ENCODE results near the gene ZNF619. TPM values are rescaled to one million over a fixed set of nuclear protein-coding genes. Genes with fewer than 3 reads are reported as not detected.
"Not testable (repeated sequence)": the region's sequence is repeated elsewhere in the genome, so short reads cannot be mapped to it uniquely, and the experiment has no call there.

Gene ZNF619
- total and polyA plus RNA-seq, 2 donors (not counting 1 experiment from before 2014, with no cell fraction given), result 3.3 to 22.8 TPM

GRCh38 chr3:40461161-40461560, 15.8 kb upstream of the ZNF619 start:
- POLR2A ChIA-PET, result interaction anchor here (0.7 kb wide), 1 partner anchor 138 kb away, joined by 3 read pairs; no protein-coding TSS in a partner anchor
- Histone ChIP-seq H3K4me1 (ENCODE audit: control insufficient read depth in 2 of 2, insufficient read depth in 2 of 2, low read length in 2 of 2) (peaks cover 18 to 23% of the 10 kb centered on the region in 2 donors), H4K20me1 (ENCODE audit: control insufficient read depth, insufficient read depth, low read length, poor library complexity, severe bottlenecking) (peaks cover 32% of the 10 kb centered on the region), H3K9ac (ENCODE audit: low read length) (no peak overlapping the region), H2AFZ (ENCODE audit: insufficient read depth, low read depth, low read length, poor library complexity, severe bottlenecking) (no peak overlapping the region), H3K36me3 (replicated peaks in 1 of 2; ENCODE audit: control extremely low read depth in 1 of 2, control insufficient read depth in 1 of 2, extremely low read depth in 1 of 2, insufficient read depth in 2 of 2, low read length in 1 of 2) (peaks cover 19 to 70% of the 10 kb centered on the region in 2 experiments), H3K9me3 (ENCODE audit: control extremely low read depth in 1 of 3, control insufficient read depth in 2 of 3, insufficient read depth in 1 of 3, low read length in 2 of 3) (peaks cover 0 to 5% (median 0%) of the 10 kb centered on the region in 3 donors), H3K79me2 (ENCODE audit: control insufficient read depth, insufficient read depth, low read length) (peaks cover 27% of the 10 kb centered on the region), H3K27me3 (replicated peaks in 1 of 4; ENCODE audit: control extremely low read depth in 1 of 4, control insufficient read depth in 3 of 4, insufficient read depth in 4 of 4, low read length in 3 of 4) (no peaks in the 10 kb centered on the region), H3K27ac (ENCODE audit: low read length in 2 of 2) (no peak overlapping the region), H3K4me2 (replicated peaks; ENCODE audit: low read depth, low read length, poor library complexity, severe bottlenecking) (no peak overlapping the region), H3K4me3 (ENCODE audit: control extremely low read depth in 1 of 5, extremely low read depth in 1 of 5, insufficient read depth in 1 of 5, low read depth in 2 of 5, low read length in 4 of 5) (no peak overlapping the region)
- Mint-ChIP-seq H3K27me3 (no peaks in the 10 kb centered on the region), H3K9me3 (ENCODE audit: insufficient read depth) (no peaks in the 10 kb centered on the region), H3K4me3 (no peak overlapping the region), H3K4me1 (peaks cover 20% of the 10 kb centered on the region), H3K27ac (no peak overlapping the region)
- 92% methylated on average over 3 of the region's 3 CpGs for WGBS (ENCODE audit: insufficient coverage)
- no peak for TF ChIP-seq EZH2 (IDR thresholded peaks at IDR 0.05; ENCODE audit: borderline replicate concordance, insufficient read depth, low read depth, low read length, poor library complexity, severe bottlenecking)
- no peak for TF ChIP-seq CTCF (IDR thresholded peaks at IDR 0.05)
- CTCF ChIA-PET, result interaction anchor here (0.6 kb wide), 1 partner anchor 14 kb away, joined by 3 read pairs; no protein-coding TSS in a partner anchor
- DNase-seq (no peak), ATAC-seq (ENCODE audit: low read depth) (no peak)
- intact Hi-C loops (cut with micrococcal nuclease), result no loop called here

- H3K9ac ChIP-seq (ENCODE audit: low read length); H3K27me3 ChIP-seq (replicated peaks in 1 of 4; ENCODE audit: control extremely low read depth in 1 of 4, control insufficient read depth in 3 of 4, insufficient read depth in 4 of 4, low read length in 3 of 4); ATAC-seq (ENCODE audit: low read depth); H3K27ac ChIP-seq (ENCODE audit: low read length in 2 of 2); CTCF ChIA-PET; H3K9me3 Mint-ChIP-seq (ENCODE audit: insufficient read depth); H3K27me3 Mint-ChIP-seq; DNase-seq; H3K4me3 Mint-ChIP-seq; H3K27ac Mint-ChIP-seq; H3K4me2 ChIP-seq (replicated peaks; ENCODE audit: low read depth, low read length, poor library complexity, severe bottlenecking); H2AFZ ChIP-seq (ENCODE audit: insufficient read depth, low read depth, low read length, poor library complexity, severe bottlenecking); H3K9me3 ChIP-seq (ENCODE audit: control extremely low read depth in 1 of 3, control insufficient read depth in 2 of 3, insufficient read depth in 1 of 3, low read length in 2 of 3); POLR2A ChIA-PET; intact Hi-C loops (cut with micrococcal nuclease); H3K4me3 ChIP-seq (ENCODE audit: control extremely low read depth in 1 of 5, extremely low read depth in 1 of 5, insufficient read depth in 1 of 5, low read depth in 2 of 5, low read length in 4 of 5): not testable (repeated sequence)
- H3K4me1 ChIP-seq (ENCODE audit: control insufficient read depth in 2 of 2, insufficient read depth in 2 of 2, low read length in 2 of 2), result peaks cover 11 to 13% of the 10 kb centered on the region in 2 donors
- peaks cover 17% of the 10 kb centered on the region for H3K79me2 ChIP-seq (ENCODE audit: control insufficient read depth, insufficient read depth, low read length)
- H3K36me3 ChIP-seq (replicated peaks in 1 of 2; ENCODE audit: control extremely low read depth in 1 of 2, control insufficient read depth in 1 of 2, extremely low read depth in 1 of 2, insufficient read depth in 2 of 2, low read length in 1 of 2), result peaks cover 19 to 70% of the 10 kb centered on the region in 2 experiments
- peaks cover 13% of the 10 kb centered on the region for H3K4me1 Mint-ChIP-seq
- H4K20me1 ChIP-seq (ENCODE audit: control insufficient read depth, insufficient read depth, low read length, poor library complexity, severe bottlenecking), result peaks cover 27% of the 10 kb centered on the region
- WGBS (ENCODE audit: insufficient coverage), result 99% methylated on average over 7 of the region's 7 CpGs
Measured at GRCh38 chr3:40462838-40463237, 14.1 kb upstream of the ZNF619 start.
